Chondrocyte (in vitro differentiated cells): Measurements from ENCODE around the gene FTO. TPM values are rescaled to one million over a fixed set of nuclear protein-coding genes. Genes with fewer than 3 reads are reported as not detected.

Experiments used
- DNase-seq: peaks from one replicate; pipeline ENCODE4 v3.0.0; 2021; ENCODE audit warnings: mixed read lengths, low spot score
- H3K27ac Mint-ChIP-seq: one replicate; pipeline ENCODE4 v1.8.0; 2021; ENCODE audit warnings: mild to moderate bottlenecking, moderate library complexity, mixed read lengths; ENCODE audit not compliant: unreplicated experiment
- H3K27me3 Mint-ChIP-seq: 2 replicates; pipeline ENCODE4 v1.8.0; 2021; ENCODE audit warnings: low read depth, mixed read lengths
- H3K36me3 Mint-ChIP-seq: 2 replicates; pipeline ENCODE4 v1.8.0; 2021; ENCODE audit warnings: low read depth, mixed read lengths
- H3K4me1 Mint-ChIP-seq: 2 replicates; pipeline ENCODE4 v1.8.0; 2021; ENCODE audit warnings: low read depth, mild to moderate bottlenecking, mixed read lengths
- H3K4me3 Mint-ChIP-seq: one replicate; pipeline ENCODE4 v1.8.0; 2021; ENCODE audit warnings: mild to moderate bottlenecking, moderate library complexity, mixed read lengths; ENCODE audit not compliant: unreplicated experiment
- H3K9me3 Mint-ChIP-seq: 2 replicates; pipeline ENCODE4 v1.8.0; 2021; ENCODE audit warnings: low read depth, mixed read lengths
- CTCF ChIP-seq: fragments of 200-600 bp; sonication (generic); IDR thresholded peaks from 2 replicates; pipeline ENCODE4 v1.5.0; 2021; ENCODE audit warnings: antibody characterized with exemption, mild to moderate bottlenecking, moderate library complexity
- total RNA-seq: library from RNA; stranded (reverse); gene quantifications from 3 replicates; pipeline ENCODE4 v1.2.1, GENCODE V29; 2021

FTO gene
- total RNA-seq, 1 donor from 2014 or later = 85.7 TPM

- Mint-ChIP-seq H3K27ac (no peak overlapping the region), H3K4me3 (no peak overlapping the region), H3K36me3 (no peaks in the 10 kb centered on the region), H3K27me3 (peaks cover 8% of the 10 kb centered on the region), H3K4me1 (no peaks in the 10 kb centered on the region), H3K9me3 (peaks cover 7% of the 10 kb centered on the region)
- no peak for TF ChIP-seq CTCF
- DNase-seq = no peak
Measured at GRCh38 chr16:54160939-54161897, 457.3 kb downstream of the FTO start.

DNA sequence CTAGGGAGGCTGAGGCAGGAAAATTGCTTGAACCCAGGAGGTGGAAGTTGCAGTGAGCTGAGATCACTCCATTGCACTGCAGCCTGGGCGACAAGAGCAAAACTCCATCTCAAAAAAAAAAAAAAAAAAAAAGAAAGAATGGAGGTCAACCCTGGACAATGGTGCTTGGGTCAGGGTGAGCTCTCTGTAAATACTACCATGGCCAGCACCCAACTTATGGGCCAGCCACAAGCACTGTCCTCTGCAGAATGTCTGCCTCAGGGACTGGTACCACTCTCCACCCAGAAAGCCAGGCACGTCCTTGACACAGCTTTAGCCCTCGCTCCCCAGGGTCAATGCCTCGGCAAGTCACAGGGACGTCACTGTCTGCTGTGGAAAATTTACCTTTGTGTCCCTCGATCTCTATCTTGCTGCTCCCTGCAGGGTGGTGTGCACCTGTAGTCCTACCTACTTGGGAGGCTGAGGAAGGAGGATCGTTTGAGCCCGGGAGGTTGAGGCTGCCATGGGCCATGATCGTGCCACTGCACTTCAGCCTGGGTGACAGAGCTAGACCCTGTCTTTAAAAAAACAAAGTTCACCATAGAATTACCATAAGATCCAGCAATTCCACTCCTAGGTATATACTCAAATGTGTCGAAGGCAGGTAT, 459.4 kb downstream of the FTO start:
- H3K4me1 Mint-ChIP-seq = no peaks in the 10 kb centered on the region

DNA sequence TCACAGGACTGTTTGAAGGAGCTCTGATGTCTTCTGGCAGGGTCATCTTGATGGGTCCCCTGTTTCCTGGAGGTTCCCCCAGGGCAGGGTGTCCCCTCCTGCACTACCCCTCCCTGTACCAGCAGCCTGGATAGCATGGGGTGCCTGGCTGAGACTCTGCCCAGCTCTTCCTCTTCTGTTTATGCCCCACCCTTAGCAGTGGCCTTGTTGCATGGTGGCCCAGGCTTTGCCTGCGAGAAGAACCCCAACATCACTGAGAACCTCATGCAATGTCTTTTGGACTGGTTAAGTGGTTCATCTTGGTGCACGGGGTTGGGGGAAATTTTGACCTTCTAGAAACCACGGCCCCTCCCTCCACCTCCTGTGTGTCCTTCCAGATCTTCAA, 460.8 kb downstream of the FTO start:
- H3K9me3 Mint-ChIP-seq = no peaks in the 10 kb centered on the region
- H3K27me3 Mint-ChIP-seq = peaks cover 15% of the 10 kb centered on the region
- no peak for DNase-seq
- H3K4me1 Mint-ChIP-seq = no peaks in the 10 kb centered on the region
- H3K4me3 Mint-ChIP-seq = no peak overlapping the region
- no peak for TF ChIP-seq CTCF
- no peak overlapping the region for H3K27ac Mint-ChIP-seq
- no peaks in the 10 kb centered on the region for H3K36me3 Mint-ChIP-seq

More for the DNA sequence above, 459.4 kb downstream of the FTO start:
- Mint-ChIP-seq H3K27me3 (peaks cover 12% of the 10 kb centered on the region), H3K27ac (no peak overlapping the region), H3K4me3 (no peak overlapping the region), H3K36me3 (no peaks in the 10 kb centered on the region), H3K9me3 (no peaks in the 10 kb centered on the region)
- no peak for DNase-seq
- no peak for TF ChIP-seq CTCF

GRCh38 chr16:54165174-54165911, 461.4 kb downstream of the FTO start:
- Mint-ChIP-seq H3K4me1 (no peaks in the 10 kb centered on the region), H3K27ac (no peak overlapping the region), H3K4me3 (no peak overlapping the region), H3K27me3 (peaks cover 16% of the 10 kb centered on the region), H3K36me3 (no peaks in the 10 kb centered on the region), H3K9me3 (no peaks in the 10 kb centered on the region)
- DNase-seq = no peak
- no peak for TF ChIP-seq CTCF
